B cell (primary cell): Measurements from ENCODE around the gene IBTK. TPM values are rescaled to one million over a fixed set of nuclear protein-coding genes. Genes with fewer than 3 reads are reported as not detected.

Source experiments
- ATAC-seq: fragments of 200-7000 bp; cut with Tn5 transposase; one replicate; pipeline ENCODE4 v1.10.0; 2021; ENCODE audit warnings: low read depth, mild to moderate bottlenecking, moderate number of reproducible peaks, moderate library complexity
- CTCF ChIA-PET: fragments of 350-600 bp; sonication (Branson Sonifier 250); formaldehyde crosslinking; loops from one replicate; lab custom pipeline; 2021; ENCODE audit warnings: antibody characterized with exemption, inconsistent platforms; lab: Charles Lee
- POLR2A ChIA-PET: fragments of 350-600 bp; sonication (Branson Sonifier 250); formaldehyde crosslinking; loops from one replicate; lab custom pipeline; 2021; ENCODE audit warnings: antibody characterized with exemption; lab: Charles Lee
- DNase-seq: peaks from one replicate; pipeline ENCODE4 v3.0.0; 2013
- H2AFZ ChIP-seq: 2 replicates; pipeline ENCODE4 v1.6.1; 2012; ENCODE audit warnings: mild to moderate bottlenecking, low read depth, low read length; ENCODE audit not compliant: insufficient read depth, poor library complexity, severe bottlenecking
- H3K27ac ChIP-seq, 2 donors: 1 replicate in 1 of 2; 2 replicates in 1 of 2; pipeline ENCODE4 v1.5.1; 2012 to 2013; ENCODE audit warnings: low read length in 2 of 2, mild to moderate bottlenecking in 2 of 2, moderate library complexity in 1 of 2
- H3K27me3 ChIP-seq, 4 experiments: fragments of 200-600 bp in 1 of 4; sonication (generic) in 1 of 4; replicated peaks in 1 of 4; 1 replicate in 2 of 4; 2 replicates in 2 of 4; pipeline versions ENCODE4 v1.6.1 to v1.7.0; 2013 to 2016; ENCODE audit warnings: low read length in 3 of 4, mild to moderate bottlenecking in 2 of 4, mixed read lengths in 1 of 4, moderate library complexity in 1 of 4; ENCODE audit not compliant: insufficient read depth in 4 of 4, control insufficient read depth in 3 of 4; ENCODE audit errors: control extremely low read depth in 1 of 4
- H3K36me3 ChIP-seq, 2 experiments: replicated peaks in 1 of 2; 1 replicate in 1 of 2; 2 replicates in 1 of 2; pipeline versions ENCODE4 v1.6.1 to v1.7.1; 2013; ENCODE audit warnings: low read length in 1 of 2; ENCODE audit not compliant: insufficient read depth in 2 of 2, control insufficient read depth in 1 of 2; ENCODE audit errors: control extremely low read depth in 1 of 2, extremely low read depth in 1 of 2
- H3K4me1 ChIP-seq, 2 donors: fragments of 200-600 bp in 1 of 2; sonication (generic) in 1 of 2; 1 replicate in 1 of 2; 2 replicates in 1 of 2; pipeline versions ENCODE4 v1.5.1 to v1.6.1; 2013 to 2017; ENCODE audit warnings: low read length in 2 of 2; ENCODE audit not compliant: control insufficient read depth in 2 of 2, insufficient read depth in 2 of 2
- H3K4me2 ChIP-seq: replicated peaks from 2 replicates; pipeline ENCODE3; 2012; ENCODE audit warnings: mild to moderate bottlenecking, low read depth, low read length; ENCODE audit not compliant: poor library complexity, severe bottlenecking
- H3K4me3 ChIP-seq, 5 experiments: fragments of 200-600 bp in 1 of 5; sonication (generic) in 1 of 5; 1 replicate in 3 of 5; 2 replicates in 2 of 5; pipeline versions ENCODE4 v1.5.1 to v1.7.0; 2011 to 2016; ENCODE audit warnings: low read length in 4 of 5, mild to moderate bottlenecking in 4 of 5, low read depth in 2 of 5, control low read depth in 1 of 5, moderate library complexity in 1 of 5; ENCODE audit not compliant: insufficient read depth in 1 of 5; ENCODE audit errors: control extremely low read depth in 1 of 5, extremely low read depth in 1 of 5
- H3K79me2 ChIP-seq: fragments of 200-600 bp; sonication (generic); one replicate; pipeline ENCODE4 v1.6.0; 2016; ENCODE audit warnings: low read length; ENCODE audit not compliant: control insufficient read depth, insufficient read depth
- H3K9ac ChIP-seq: fragments of 200-600 bp; sonication (generic); 2 replicates; pipeline ENCODE4 v1.6.1; 2017; ENCODE audit warnings: mild to moderate bottlenecking, low read length, moderate library complexity
- H3K9me3 ChIP-seq, 3 donors: one replicate each; pipeline versions ENCODE4 v1.6.1 to v1.7.1; 2013; ENCODE audit warnings: low read length in 2 of 3; ENCODE audit not compliant: control insufficient read depth in 2 of 3, insufficient read depth in 1 of 3; ENCODE audit errors: control extremely low read depth in 1 of 3
- H4K20me1 ChIP-seq: 2 replicates; pipeline ENCODE4 v1.6.0; 2012; ENCODE audit warnings: mild to moderate bottlenecking, low read length; ENCODE audit not compliant: insufficient read depth, control insufficient read depth, poor library complexity, severe bottlenecking
- H3K27ac Mint-ChIP-seq: one replicate; pipeline ENCODE4 v1.8.0; 2021; ENCODE audit warnings: mixed read lengths
- H3K27me3 Mint-ChIP-seq: one replicate; pipeline ENCODE4 v1.8.0; 2021; ENCODE audit warnings: mixed read lengths
- H3K4me1 Mint-ChIP-seq: one replicate; pipeline ENCODE4 v1.8.0; 2021; ENCODE audit warnings: mixed read lengths
- H3K4me3 Mint-ChIP-seq: one replicate; pipeline ENCODE4 v1.8.0; 2021; ENCODE audit warnings: mixed read lengths
- H3K9me3 Mint-ChIP-seq: one replicate; pipeline ENCODE4 v1.8.0; 2022; ENCODE audit warnings: mixed read lengths; ENCODE audit not compliant: insufficient read depth
- CTCF ChIP-seq: fragments of 200-600 bp; IDR thresholded peaks from one replicate; pipeline ENCODE4 v1.8.0; 2022; ENCODE audit warnings: antibody characterized with exemption, mild to moderate bottlenecking
- EZH2 ChIP-seq: IDR thresholded peaks from 2 replicates; pipeline ENCODE4 v1.6.1; 2012; ENCODE audit warnings: borderline replicate concordance, low read depth, mild to moderate bottlenecking, moderate library complexity, low read length; ENCODE audit not compliant: insufficient read depth, poor library complexity, severe bottlenecking
- WGBS: methylation state at CpG from one replicate; pipeline ENCODE4 v1.1.5; 2013; ENCODE audit warnings: missing lambda C conversion rate; ENCODE audit not compliant: insufficient coverage; 5-methylcytosine and 5-hydroxymethylcytosine counted together
- intact Hi-C: fragments of 100-400 bp; cut with micrococcal nuclease; formaldehyde crosslinking; loops from one replicate; pipeline ENCODE4 v1.10.0; 2022
- polyA plus RNA-seq: library from polyadenylated mRNA; depleted of rRNA; stranded (reverse); fragments of >200 nt; gene quantifications from 2 replicates; pipeline ENCODE4 v1.2.3, GENCODE V29; 2012
- total RNA-seq, 2 donors: library from RNA; stranded (reverse); fragments of 120-200 nt in 1 of 2; gene quantifications; 1 replicate in 1 of 2; 2 replicates in 1 of 2; pipeline versions ENCODE4 v1.2.3 to v1.2.4, GENCODE V29; 2013 to 2022

IBTK gene
- total and polyA plus RNA-seq, 2 donors (not counting 1 experiment from before 2014, with no cell fraction given) = 4.4 to 28.3 TPM

- intact Hi-C loops = no loop called here
- peaks cover 19% of the 10 kb centered on the region for H3K27me3 Mint-ChIP-seq
These were observed 20.8 kb upstream of the IBTK start for GRCh38 chr6:82268301-82268846.

GRCh38 chr6:82264824-82265223 lies 17.3 kb upstream of the IBTK start:
- no peak for ATAC-seq
- Mint-ChIP-seq H3K4me3 (no peak overlapping the region), H3K4me1 (no peaks in the 10 kb centered on the region), H3K9me3 (no peaks in the 10 kb centered on the region), H3K27me3 (peaks cover 13% of the 10 kb centered on the region), H3K27ac (no peak overlapping the region)
- H3K4me3 ChIP-seq = no peak overlapping the region
- intact Hi-C loops = no loop called here
- no CpG with 5 or more reads among the region's 2 CpGs for WGBS
- ChIA-PET CTCF (no interaction called here), POLR2A (no interaction called here)
- H3K9ac ChIP-seq = no peak overlapping the region
- no peaks in the 10 kb centered on the region for H3K4me1 ChIP-seq
- H3K4me2 ChIP-seq = no peak overlapping the region
- no peak overlapping the region for H2AFZ ChIP-seq
- H3K27me3 ChIP-seq = no peaks in the 10 kb centered on the region
- H3K27ac ChIP-seq = no peak overlapping the region
- DNase-seq = no peak
- TF ChIP-seq EZH2 = no peak
- TF ChIP-seq CTCF = no peak
- no peaks in the 10 kb centered on the region for H4K20me1 ChIP-seq
- no peaks in the 10 kb centered on the region for H3K36me3 ChIP-seq
- no peaks in the 10 kb centered on the region for H3K9me3 ChIP-seq
- no peaks in the 10 kb centered on the region for H3K79me2 ChIP-seq

More at GRCh38 chr6:82268301-82268846, 20.8 kb upstream of the IBTK start:
- no peak overlapping the region for H3K27ac Mint-ChIP-seq
- no peaks in the 10 kb centered on the region for H3K36me3 ChIP-seq
- no peak overlapping the region for H3K4me3 Mint-ChIP-seq
- H3K27ac ChIP-seq = no peak overlapping the region
- H3K27me3 ChIP-seq = no peaks in the 10 kb centered on the region
- CTCF ChIA-PET = no interaction called here
- no peak overlapping the region for H2AFZ ChIP-seq
- WGBS = no CpG with 5 or more reads among the region's 2 CpGs
- no peak overlapping the region for H3K4me3 ChIP-seq
- no peaks in the 10 kb centered on the region for H3K4me1 Mint-ChIP-seq
- POLR2A ChIA-PET = no interaction called here
- H3K9ac ChIP-seq = no peak overlapping the region
- TF ChIP-seq EZH2 = no peak
- no peaks in the 10 kb centered on the region for H3K79me2 ChIP-seq
- no peaks in the 10 kb centered on the region for H3K9me3 ChIP-seq
- no peak for DNase-seq
- ATAC-seq = no peak
- H3K9me3 Mint-ChIP-seq = no peaks in the 10 kb centered on the region
- H3K4me1 ChIP-seq = no peaks in the 10 kb centered on the region
- no peaks in the 10 kb centered on the region for H4K20me1 ChIP-seq
- no peak overlapping the region for H3K4me2 ChIP-seq
